Measurements from ENCODE around the gene FOSL2. TPM values are rescaled to one million over a fixed set of nuclear protein-coding genes. Genes with fewer than 3 reads are reported as not detected.

Gene FOSL2
- total RNA-seq, 2 experiments from 2014 or later: 0.35 to 1.0 TPM

- Histone ChIP-seq H3K4me1 (ENCODE audit: insufficient read depth, low read length, poor library complexity, severe bottlenecking) (no peaks in the 10 kb centered on the region), H3K27ac (ENCODE audit: low read depth, low read length, poor library complexity, severe bottlenecking) (no peak overlapping the region), H4K20me1 (ENCODE audit: insufficient read depth, low read length) (no peaks in the 10 kb centered on the region), H2AFZ (ENCODE audit: low read length) (no peak overlapping the region), H3K4me2 (ENCODE audit: low read length) (no peak overlapping the region), H3K36me3 (ENCODE audit: insufficient read depth, low read length) (no peaks in the 10 kb centered on the region), H3K9me3 (ENCODE audit: low read length) (no peaks in the 10 kb centered on the region), H3K79me2 (ENCODE audit: insufficient read depth, low read depth, low read length) (no peaks in the 10 kb centered on the region), H3K4me3 (ENCODE audit: low read depth, low read length, poor library complexity, severe bottlenecking) (no peak overlapping the region), H3K9me2 (ENCODE audit: insufficient read depth, low read length) (no peaks in the 10 kb centered on the region)
- CTCF ChIA-PET (ENCODE audit: unreplicated experiment): no interaction called here
- no TSS peak for BruUV-seq (replicated peaks)
- POLR2A ChIA-PET: no interaction called here
- intact Hi-C loops (cut with micrococcal nuclease; ENCODE audit: unreplicated experiment): no loop called here
- TF ChIP-seq CTCF (conservative IDR thresholded peaks at IDR 0.05; ENCODE audit: low read length): no peak
- no peak for TF ChIP-seq EZH2phosphoT487 (IDR thresholded peaks at IDR 0.05; ENCODE audit: borderline replicate concordance, low read depth, low read length)
- DNase-seq (ENCODE audit: low spot score): no peak
Observed at GRCh38 chr2:28373854-28374253, 18.8 kb upstream of the FOSL2 start.

GRCh38 chr2:28374331-28374730 lies 18.3 kb upstream of the FOSL2 start:
- Histone ChIP-seq H3K4me1 (ENCODE audit: insufficient read depth, low read length, poor library complexity, severe bottlenecking) (no peaks in the 10 kb centered on the region), H3K79me2 (ENCODE audit: insufficient read depth, low read depth, low read length) (no peaks in the 10 kb centered on the region), H3K36me3 (ENCODE audit: insufficient read depth, low read length) (no peaks in the 10 kb centered on the region), H3K9me3 (ENCODE audit: low read length) (no peaks in the 10 kb centered on the region), H3K4me2 (ENCODE audit: low read length) (no peak overlapping the region), H2AFZ (ENCODE audit: low read length) (no peak overlapping the region), H3K4me3 (ENCODE audit: low read depth, low read length, poor library complexity, severe bottlenecking) (no peak overlapping the region), H4K20me1 (ENCODE audit: insufficient read depth, low read length) (no peaks in the 10 kb centered on the region), H3K9me2 (ENCODE audit: insufficient read depth, low read length) (no peaks in the 10 kb centered on the region), H3K27ac (ENCODE audit: low read depth, low read length, poor library complexity, severe bottlenecking) (no peak overlapping the region)
- no peak for DNase-seq (ENCODE audit: low spot score)
- intact Hi-C loops (cut with micrococcal nuclease; ENCODE audit: unreplicated experiment): no loop called here
- TF ChIP-seq CTCF (conservative IDR thresholded peaks at IDR 0.05; ENCODE audit: low read length) (no peak), EZH2phosphoT487 (IDR thresholded peaks at IDR 0.05; ENCODE audit: borderline replicate concordance, low read depth, low read length) (no peak)
- ChIA-PET POLR2A (no interaction called here), CTCF (ENCODE audit: unreplicated experiment) (no interaction called here)
- no TSS peak for BruUV-seq (replicated peaks)

DNA sequence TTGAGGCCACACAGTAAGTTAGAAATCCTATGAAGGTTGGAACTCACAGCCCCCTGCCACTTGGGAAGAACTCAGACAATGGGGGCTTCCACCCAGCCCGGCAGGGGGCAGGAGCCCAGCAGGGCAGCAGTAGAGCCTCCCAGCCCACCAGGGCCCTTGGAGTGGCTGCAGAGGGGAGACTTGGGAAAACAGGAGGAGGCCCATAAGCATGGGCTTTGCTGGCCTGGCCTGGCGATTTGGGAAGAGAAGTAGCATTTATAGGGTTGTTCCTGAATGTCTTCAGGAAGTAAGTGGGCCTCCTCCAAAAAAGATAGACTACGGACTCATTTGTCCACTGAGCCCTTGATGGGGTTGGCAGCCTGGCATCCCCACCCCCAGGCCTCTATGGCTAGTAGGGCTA lies 17.4 kb upstream of the FOSL2 start:
- no peak overlapping the region for H3K4me2 ChIP-seq (ENCODE audit: low read length)
- no peak overlapping the region for H3K27ac ChIP-seq (ENCODE audit: low read depth, low read length, poor library complexity, severe bottlenecking)
- POLR2A ChIA-PET: no interaction called here
- no peaks in the 10 kb centered on the region for H3K36me3 ChIP-seq (ENCODE audit: insufficient read depth, low read length)
- CTCF ChIA-PET (ENCODE audit: unreplicated experiment): no interaction called here
- H3K79me2 ChIP-seq (ENCODE audit: insufficient read depth, low read depth, low read length): no peaks in the 10 kb centered on the region
- no peak for DNase-seq (ENCODE audit: low spot score)
- H3K9me2 ChIP-seq (ENCODE audit: insufficient read depth, low read length): no peaks in the 10 kb centered on the region
- TF ChIP-seq CTCF (conservative IDR thresholded peaks at IDR 0.05; ENCODE audit: low read length): no peak
- no peak for TF ChIP-seq EZH2phosphoT487 (IDR thresholded peaks at IDR 0.05; ENCODE audit: borderline replicate concordance, low read depth, low read length)
- H3K4me3 ChIP-seq (ENCODE audit: low read depth, low read length, poor library complexity, severe bottlenecking): no peak overlapping the region
- no TSS peak for BruUV-seq (replicated peaks)
- no peaks in the 10 kb centered on the region for H4K20me1 ChIP-seq (ENCODE audit: insufficient read depth, low read length)
- H3K9me3 ChIP-seq (ENCODE audit: low read length): no peaks in the 10 kb centered on the region
- H2AFZ ChIP-seq (ENCODE audit: low read length): no peak overlapping the region
- no peaks in the 10 kb centered on the region for H3K4me1 ChIP-seq (ENCODE audit: insufficient read depth, low read length, poor library complexity, severe bottlenecking)
- intact Hi-C loops (cut with micrococcal nuclease; ENCODE audit: unreplicated experiment): no loop called here
